H9 (cell line): Measurements from ENCODE around the gene DLEC1. TPM values are rescaled to one million over a fixed set of nuclear protein-coding genes. Genes with fewer than 3 reads are reported as not detected.

Experiments
- DNase-seq: peaks from one replicate; pipeline ENCODE4 v3.0.0-alpha.2; 2017
- H2AFZ ChIP-seq: one replicate; pipeline ENCODE4 v1.6.1; 2013; ENCODE audit warnings: mild to moderate bottlenecking, low read length, control low read depth, moderate library complexity
- H2AK5ac ChIP-seq: 2 replicates; pipeline ENCODE4 v1.6.1; 2013; ENCODE audit warnings: low read length, control low read depth, mixed read lengths; ENCODE audit not compliant: insufficient read length
- H2BK120ac ChIP-seq: one replicate; pipeline ENCODE4 v1.6.1; 2013; ENCODE audit warnings: low read depth, mild to moderate bottlenecking, low read length, control low read depth, inconsistent platforms; ENCODE audit not compliant: poor library complexity, severe bottlenecking
- H2BK12ac ChIP-seq: 2 replicates; pipeline ENCODE4 v1.6.1; 2013; ENCODE audit warnings: low read length, control low read depth, mixed read lengths, low read depth; ENCODE audit not compliant: insufficient read length
- H2BK15ac ChIP-seq: 2 replicates; pipeline ENCODE4 v1.6.1; 2013; ENCODE audit warnings: low read depth, low read length, control low read depth
- H2BK20ac ChIP-seq: one replicate; pipeline ENCODE4 v1.6.1; 2013; ENCODE audit warnings: low read depth, mild to moderate bottlenecking, low read length, control low read depth, inconsistent platforms; ENCODE audit not compliant: poor library complexity, severe bottlenecking
- H2BK5ac ChIP-seq: 2 replicates; pipeline ENCODE4 v1.6.1; 2013; ENCODE audit warnings: low read length, control low read depth, mixed read lengths; ENCODE audit not compliant: insufficient read length
- H3K14ac ChIP-seq: 2 replicates; pipeline ENCODE4 v1.6.1; 2013; ENCODE audit warnings: low read length, control low read depth; ENCODE audit not compliant: insufficient read depth
- H3K18ac ChIP-seq: 2 replicates; pipeline ENCODE4 v1.6.1; 2013; ENCODE audit warnings: low read depth, mild to moderate bottlenecking, mixed read lengths, low read length, control low read depth; ENCODE audit not compliant: insufficient read length
- H3K23ac ChIP-seq: 2 replicates; pipeline ENCODE4 v1.6.1; 2013; ENCODE audit warnings: low read length, control low read depth, mixed read lengths, low read depth; ENCODE audit not compliant: insufficient read length
- H3K23me2 ChIP-seq: 2 replicates; pipeline ENCODE4 v1.6.1; 2013; ENCODE audit warnings: low read depth, mild to moderate bottlenecking, mixed read lengths, low read length, control low read depth; ENCODE audit not compliant: insufficient read length, poor library complexity, severe bottlenecking
- H3K27ac ChIP-seq: 2 replicates; pipeline ENCODE4 v1.5.1; 2013; ENCODE audit warnings: low read length, control low read depth, mixed read lengths, low read depth; ENCODE audit not compliant: insufficient read length
- H3K27me3 ChIP-seq: 2 replicates; pipeline ENCODE4 v1.6.1; 2013; ENCODE audit warnings: low read length, control low read depth, inconsistent platforms; ENCODE audit not compliant: insufficient read depth
- H3K4ac ChIP-seq: 2 replicates; pipeline ENCODE4 v1.6.1; 2013; ENCODE audit warnings: low read depth, mild to moderate bottlenecking, control low read depth, inconsistent platforms, low read length, moderate library complexity
- H3K4me1 ChIP-seq: 2 replicates; pipeline ENCODE4 v1.6.1; 2013; ENCODE audit warnings: low read length, control low read depth, inconsistent platforms; ENCODE audit not compliant: insufficient read depth
- H3K4me2 ChIP-seq: 2 replicates; pipeline ENCODE4 v1.6.1; 2013; ENCODE audit warnings: low read length, control low read depth, mixed read lengths; ENCODE audit not compliant: insufficient read length, insufficient read depth
- H3K56ac ChIP-seq: 2 replicates; pipeline ENCODE4 v1.6.1; 2013; ENCODE audit warnings: low read depth, mild to moderate bottlenecking, mixed read lengths, low read length, control low read depth; ENCODE audit not compliant: insufficient read length
- H3K79me1 ChIP-seq: 2 replicates; pipeline ENCODE4 v1.6.1; 2013; ENCODE audit warnings: low read depth, mild to moderate bottlenecking, moderate library complexity, low read length, control low read depth, inconsistent platforms; ENCODE audit not compliant: insufficient read depth, poor library complexity, severe bottlenecking
- H3K79me2 ChIP-seq: 2 replicates; pipeline ENCODE4 v1.6.1; 2013; ENCODE audit warnings: low read length, control low read depth, inconsistent platforms; ENCODE audit not compliant: insufficient read depth
- H3K9ac ChIP-seq: 2 replicates; pipeline ENCODE4 v1.6.1; 2013; ENCODE audit warnings: low read length, control low read depth, mixed read lengths; ENCODE audit not compliant: insufficient read length; ENCODE audit errors: extremely low read depth
- H3K9me3 ChIP-seq: one replicate; pipeline ENCODE4 v1.6.1; 2013; ENCODE audit warnings: low read depth, low read length, inconsistent platforms; ENCODE audit not compliant: control insufficient read depth
- H3T11ph ChIP-seq: one replicate; pipeline ENCODE4 v1.6.1; 2013; ENCODE audit warnings: mild to moderate bottlenecking, low read length, control low read depth, inconsistent platforms
- H4K20me1 ChIP-seq: one replicate; pipeline ENCODE4 v1.6.1; 2013; ENCODE audit not compliant: control insufficient read depth, insufficient read length, insufficient read depth
- H4K5ac ChIP-seq: 2 replicates; pipeline ENCODE4 v1.6.1; 2013; ENCODE audit warnings: low read depth, mild to moderate bottlenecking, mixed read lengths, low read length, control low read depth; ENCODE audit not compliant: insufficient read length
- H4K8ac ChIP-seq: replicated peaks from 2 replicates; pipeline ENCODE4 v1.6.1; 2013; ENCODE audit warnings: low read length, control low read depth, mixed read lengths, low read depth; ENCODE audit not compliant: insufficient read length
- H4K91ac ChIP-seq: 2 replicates; pipeline ENCODE4 v1.6.1; 2013; ENCODE audit warnings: low read depth, mild to moderate bottlenecking, moderate library complexity, mixed read lengths, low read length, control low read depth; ENCODE audit not compliant: insufficient read length
- H3K27ac Mint-ChIP-seq, 3 experiments: 2 replicates in 2 of 3; 3 replicates in 1 of 3; pipeline ENCODE4 v1.8.0; 2020 to 2021; ENCODE audit warnings: mixed read lengths in 3 of 3, mild to moderate bottlenecking in 1 of 3, moderate library complexity in 1 of 3
- H3K27me3 Mint-ChIP-seq: 2 replicates; pipeline ENCODE4 v1.8.0; 2021; ENCODE audit warnings: low read depth, mild to moderate bottlenecking, moderate library complexity, mixed read lengths
- H3K36me3 Mint-ChIP-seq, 3 experiments: 2 replicates in 2 of 3; 3 replicates in 1 of 3; pipeline ENCODE4 v1.8.0; 2020 to 2021; ENCODE audit warnings: low read depth in 3 of 3, mixed read lengths in 3 of 3; ENCODE audit not compliant: insufficient read depth in 1 of 3
- H3K4me1 Mint-ChIP-seq, 2 experiments: 2 replicates each; pipeline ENCODE4 v1.8.0; 2020; ENCODE audit warnings: mixed read lengths in 2 of 2
- H3K4me3 Mint-ChIP-seq, 2 experiments: 2 replicates in 1 of 2; 3 replicates in 1 of 2; pipeline ENCODE4 v1.8.0; 2020 to 2021; ENCODE audit warnings: mild to moderate bottlenecking in 2 of 2, mixed read lengths in 2 of 2, moderate library complexity in 1 of 2
- H3K9me3 Mint-ChIP-seq, 2 experiments: 2 replicates in 1 of 2; 3 replicates in 1 of 2; pipeline ENCODE4 v1.8.0; 2020; ENCODE audit warnings: mild to moderate bottlenecking in 2 of 2, mixed read lengths in 2 of 2, moderate library complexity in 1 of 2
- CTCF ChIP-seq: fragments of 200-600 bp; sonication (generic); conservative IDR thresholded peaks from 3 replicates; pipeline ENCODE4 v1.8.0; 2021; ENCODE audit warnings: antibody characterized with exemption, mild to moderate bottlenecking
- WGBS: extraction: QIAGEN DNeasy Blood & Tissue Kit; methylation state at CpG from one replicate; pipeline ENCODE4 v1.1.7; 2013; ENCODE audit warnings: missing lambda C conversion rate, low lambda C conversion rate, mixed read lengths; ENCODE audit not compliant: insufficient read length; ENCODE audit errors: extremely low coverage; 5-methylcytosine and 5-hydroxymethylcytosine counted together
- total RNA-seq: library from RNA; stranded (reverse); gene quantifications from 2 replicates; pipeline ENCODE4 v1.2.1, GENCODE V29; 2021

Gene DLEC1
- total RNA-seq, 1 experiment from 2014 or later = 2.1 TPM

GRCh38 chr3:38136393-38136776 is 97.4 kb downstream of the DLEC1 start:
- peak overlapping the region; percentile 77 for H3K4me2 ChIP-seq
- no peak overlapping the region for H2BK12ac ChIP-seq
- Mint-ChIP-seq H3K36me3 (peaks cover 22 to 47% (median 26%) of the 10 kb centered on the region in 3 experiments), H3K27me3 (no peaks in the 10 kb centered on the region; the same call in 1 of the 2 replicates), H3K4me1 (peaks cover 41 to 46% of the 10 kb centered on the region in 2 experiments), H3K4me3 (peak overlapping the region; percentile 91 to 92), H3K9me3 (no peaks in the 10 kb centered on the region; a peak in 1 of 5 replicates), H3K27ac (peak overlapping the region in 2 of 3 experiments; percentile 13 to 24; a peak in 2 of 7 replicates)
- no peak overlapping the region for H4K8ac ChIP-seq
- DNase-seq = no peak
- peaks cover 18% of the 10 kb centered on the region for H3K23me2 ChIP-seq
- no peak overlapping the region for H4K91ac ChIP-seq
- no peak overlapping the region for H2AK5ac ChIP-seq
- no peak overlapping the region for H3K18ac ChIP-seq
- no peak for TF ChIP-seq CTCF
- no peaks in the 10 kb centered on the region for H3K9me3 ChIP-seq
- H2BK5ac ChIP-seq = no peak overlapping the region
- no peak overlapping the region for H3K23ac ChIP-seq
- H4K20me1 ChIP-seq = no peaks in the 10 kb centered on the region
- H2BK15ac ChIP-seq = no peak overlapping the region
- 0 out of 2 replicates have a peak overlapping the region, but pooled peaks have one; percentile 40 for H3K14ac ChIP-seq
- H3K27me3 ChIP-seq = no peaks in the 10 kb centered on the region
- no peak overlapping the region for H3K56ac ChIP-seq
- H3T11ph ChIP-seq = no peak overlapping the region
- no peak overlapping the region for H2BK20ac ChIP-seq
- H4K5ac ChIP-seq = no peak overlapping the region
- H3K9ac ChIP-seq = peak overlapping the region; percentile 80
- H3K4me1 ChIP-seq = peaks cover 8% of the 10 kb centered on the region; the same call in 1 of the 2 replicates
- no CpG with 5 or more reads among the region's 20 CpGs for WGBS
- no peak overlapping the region for H2BK120ac ChIP-seq
- no peaks in the 10 kb centered on the region for H3K79me1 ChIP-seq
- no peak overlapping the region for H2AFZ ChIP-seq
- no peaks in the 10 kb centered on the region for H3K79me2 ChIP-seq
- H3K4ac ChIP-seq = no peak overlapping the region
- H3K27ac ChIP-seq = no peak overlapping the region
